ENCODE data around the gene EHD2.
"Not testable (repeated sequence)": the region's sequence is repeated elsewhere in the genome, so short reads cannot be mapped to it uniquely, and the experiment has no call there.

EHD2 gene

DNA sequence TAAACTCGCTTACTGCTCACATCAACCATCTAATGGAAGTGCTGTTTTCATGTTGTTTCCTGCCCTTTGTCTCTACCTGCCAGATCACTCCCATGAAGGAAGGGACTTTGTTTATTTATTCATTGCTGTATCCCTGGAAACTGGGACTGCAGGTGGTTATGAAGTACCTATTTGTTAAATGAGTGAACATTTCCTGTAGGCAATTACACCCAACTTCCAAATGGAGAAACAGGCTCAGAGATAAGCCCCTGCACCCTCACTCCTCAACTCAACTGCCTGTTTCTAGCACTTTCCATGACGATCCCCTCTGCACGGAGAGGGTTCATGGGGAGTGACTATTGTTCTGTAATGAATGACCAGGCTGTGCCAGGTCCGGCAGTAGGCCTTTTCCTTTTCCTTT is 63.3 kb downstream of the EHD2 start:
- DNase-seq, result no peak

GRCh38 chr19:47777245-47778048 is 64.2 kb downstream of the EHD2 start:
- not testable (repeated sequence) for DNase-seq

- DNase-seq, result peak; percentile 74
Measured at GRCh38 chr19:47778049-47778953, 65.1 kb downstream of the EHD2 start, which contains the start of gene SELENOW. Gene SELENOW, plus strand, starts transcription at chr19:47778703. Its CDS starts 83 bp downstream, at chr19:47778786.

DNA sequence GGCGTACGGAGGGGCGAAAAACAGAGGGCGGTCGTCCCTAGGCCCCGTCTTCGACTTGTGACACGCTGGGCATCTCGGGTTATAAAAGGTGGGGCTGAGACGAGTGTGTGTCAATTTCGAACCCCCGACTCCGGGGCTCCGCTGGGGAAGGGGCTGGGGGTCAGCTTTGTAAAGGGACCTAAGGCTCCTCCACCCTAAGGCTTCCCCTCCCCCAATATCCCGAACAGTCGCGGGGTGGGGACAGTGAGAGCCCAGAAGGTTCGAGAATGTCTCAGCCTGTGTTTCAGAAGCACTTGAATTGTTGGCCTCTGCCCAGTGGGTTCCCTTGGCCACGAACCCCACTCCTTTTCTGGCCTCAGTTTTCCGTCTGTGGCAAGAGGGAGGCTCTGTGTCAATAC is 65.7 kb downstream of the EHD2 start:
- no peak for DNase-seq

DNA sequence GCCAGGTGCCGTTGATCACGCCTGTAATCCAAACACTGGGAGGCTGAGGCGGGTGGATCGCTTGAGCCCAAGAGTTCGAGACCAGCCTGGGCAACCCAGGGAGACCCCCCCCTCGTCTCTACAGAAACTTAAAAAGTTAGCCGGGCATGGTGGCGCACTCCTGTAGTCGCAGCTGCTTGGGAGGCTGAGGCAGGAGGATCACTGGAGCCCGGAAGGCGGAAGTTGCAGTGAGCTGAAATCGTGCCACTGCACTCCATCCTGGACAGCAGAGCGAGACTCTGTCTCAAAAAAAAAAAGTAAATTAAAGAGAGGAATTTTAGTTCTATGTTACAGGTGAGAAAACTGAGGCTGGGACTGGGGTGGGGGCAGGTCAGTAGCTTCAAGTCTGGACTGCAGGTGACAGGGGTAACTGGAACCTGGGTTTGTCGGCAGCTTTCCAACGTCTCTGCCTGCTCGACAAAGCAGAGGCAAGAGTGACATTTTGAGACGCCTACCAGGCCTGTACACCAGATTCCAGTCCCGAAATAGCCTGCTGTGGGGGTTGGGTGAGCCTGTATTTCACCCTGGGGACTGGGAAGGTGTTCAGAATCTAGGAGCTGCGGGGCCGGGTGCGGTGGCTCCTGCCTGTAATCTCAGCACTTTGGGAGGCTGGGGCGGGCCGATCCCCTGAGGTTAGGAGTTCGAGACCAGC is 66.4 kb downstream of the EHD2 start:
- DNase-seq, result no peak

DNA sequence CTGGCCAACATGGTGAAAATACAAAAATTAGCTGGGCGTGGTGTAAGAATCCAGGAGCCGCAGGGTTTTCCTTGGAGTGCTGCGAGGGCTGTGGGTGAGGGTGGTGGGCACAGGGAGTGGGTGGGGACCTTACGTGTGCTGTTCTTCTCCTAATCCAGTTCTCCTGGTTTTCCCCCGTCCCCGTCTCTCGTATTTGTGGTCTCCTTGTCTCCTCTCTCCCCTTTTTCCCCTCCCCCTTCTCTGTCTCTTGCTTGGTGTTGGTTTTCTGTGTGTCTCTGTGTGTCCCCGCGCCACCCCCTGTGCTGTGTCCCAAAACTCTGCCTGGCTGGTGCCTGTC is 67.0 kb downstream of the EHD2 start:
- DNase-seq, result no peak

GRCh38 chr19:47781590-47782262 is 68.5 kb downstream of the EHD2 start:
- DNase-seq, result no peak

GRCh38 chr19:47786566-47786965 is 73.3 kb downstream of the EHD2 start:
- no peak for DNase-seq

DNA sequence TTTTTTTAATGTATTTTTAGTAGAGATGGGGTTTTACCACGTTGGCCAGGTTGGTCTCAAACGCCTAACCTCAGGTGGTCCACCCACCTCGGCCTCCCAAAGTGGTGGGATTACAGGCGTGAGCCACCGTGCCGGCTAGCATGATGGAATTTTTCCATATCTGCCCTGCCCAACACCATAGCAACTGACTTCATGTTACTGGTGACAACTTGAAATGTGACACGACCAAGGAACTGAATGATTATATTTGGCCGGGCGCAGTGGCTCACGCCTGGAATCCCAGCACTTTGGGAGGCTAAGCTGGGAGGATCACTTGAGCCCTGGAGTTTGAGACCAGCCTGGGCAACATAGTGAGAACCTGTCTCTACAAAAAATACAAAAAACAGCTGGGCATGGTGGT is 74.1 kb downstream of the EHD2 start:
- DNase-seq, result not testable (repeated sequence)

DNA sequence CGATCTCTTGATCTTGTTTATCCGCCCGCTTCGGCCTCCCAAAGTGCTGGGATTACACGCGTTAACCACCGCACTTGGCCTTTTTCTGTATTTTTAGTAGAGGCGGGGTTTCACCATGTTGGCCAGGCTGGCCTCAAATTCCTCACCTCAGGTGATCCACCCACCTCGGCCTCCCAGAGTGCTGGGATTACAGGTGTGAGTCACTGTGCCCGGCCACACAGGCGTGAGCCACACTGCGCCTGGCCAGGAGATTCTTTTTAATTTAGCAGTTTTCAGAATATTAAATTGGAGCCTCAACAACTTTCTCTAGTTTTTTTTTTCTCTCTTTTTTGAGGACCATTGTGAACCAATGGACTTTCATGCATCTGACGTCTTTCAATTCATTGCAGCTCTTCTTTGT is 76.6 kb downstream of the EHD2 start:
- not testable (repeated sequence) for DNase-seq

- peak; percentile 69 for DNase-seq
Measured at GRCh38 chr19:47790398-47790814, 77.2 kb downstream of the EHD2 start.

GRCh38 chr19:47792616-47793015 is 79.4 kb downstream of the EHD2 start:
- no peak for DNase-seq
